NT2/D1 (cell line): ENCODE results near the gene GRK5.

Experiments used
- SUZ12 ChIP-seq: IDR thresholded peaks from 2 replicates; pipeline ENCODE4 v1.6.1; 2011; ENCODE audit not compliant: insufficient read length, insufficient read depth; ENCODE audit errors: extremely low read depth
- YY1 ChIP-seq: IDR thresholded peaks from 2 replicates; pipeline ENCODE4 v1.6.1; 2011; ENCODE audit not compliant: insufficient read length, insufficient read depth
- ZNF274 ChIP-seq: IDR thresholded peaks from 2 replicates; pipeline ENCODE4 v1.6.1; 2011; ENCODE audit warnings: mild to moderate bottlenecking, low read depth, low read length

DNA sequence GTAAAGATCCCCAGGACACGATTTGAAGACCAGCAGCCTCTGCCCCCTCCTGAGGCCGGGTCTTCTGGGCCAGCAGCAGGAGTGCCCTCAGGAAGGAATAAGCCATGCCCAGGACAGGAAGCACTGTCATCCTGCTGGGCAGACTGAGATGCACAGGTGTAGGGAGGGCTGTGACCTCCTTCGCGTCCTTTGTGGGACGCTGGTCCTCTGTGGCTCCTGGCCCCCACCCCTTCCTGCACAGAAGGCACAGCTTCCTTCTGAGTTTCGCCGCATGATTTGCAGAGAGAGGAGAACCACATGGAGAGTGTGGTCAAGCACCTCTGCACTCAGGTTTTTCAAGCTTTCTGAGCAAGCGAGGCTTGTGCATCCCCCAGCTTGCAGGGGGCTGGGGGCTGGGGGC is 222.4 kb downstream of the GRK5 start:
- TF ChIP-seq SUZ12: no peak
- no peak for TF ChIP-seq ZNF274
- no peak for TF ChIP-seq YY1
